AG04450 (cell line): ENCODE measurements around the gene NOSTRIN. TPM values are rescaled to one million over a fixed set of nuclear protein-coding genes. Genes with fewer than 3 reads are reported as not detected.
"Not testable (repeated sequence)": the region's sequence is repeated elsewhere in the genome, so short reads cannot be mapped to it uniquely, and the experiment has no call there.

Experiments
- CTCF ChIA-PET: fragments of 300-600, 350-600 bp; formaldehyde crosslinking; extraction: SDS; loops from one replicate; lab custom pipeline; 2022; ENCODE audit warnings: antibody characterized with exemption, inconsistent platforms; lab: Charles Lee
- POLR2A ChIA-PET: fragments of 350-600 bp; formaldehyde crosslinking; extraction: SDS; loops from one replicate; lab custom pipeline; 2021; ENCODE audit warnings: antibody characterized with exemption, inconsistent platforms; lab: Yijun Ruan, JAX
- DNase-seq: peaks from one replicate; pipeline ENCODE4 v3.0.0-alpha.2; 2011; ENCODE audit warnings: low read depth, low spot score
- H3K27ac ChIP-seq: one replicate; pipeline ENCODE4 v1.5.1; 2012; ENCODE audit warnings: low read depth, low read length, control low read depth
- H3K27me3 ChIP-seq: one replicate; pipeline ENCODE4 v1.6.0; 2012; ENCODE audit warnings: low read length; ENCODE audit not compliant: control insufficient read depth, insufficient read depth
- H3K4me3 ChIP-seq: 2 replicates; pipeline ENCODE4 v1.5.1; 2011; ENCODE audit warnings: mild to moderate bottlenecking, low read depth, low read length, control low read depth
- H3K9me3 ChIP-seq: 2 replicates; pipeline ENCODE4 v1.5.1; 2012; ENCODE audit warnings: low read length; ENCODE audit not compliant: control insufficient read depth, insufficient read depth
- CTCF ChIP-seq: IDR thresholded peaks from 2 replicates; pipeline ENCODE4 v1.5.1; 2011; ENCODE audit warnings: low read depth, low read length, control low read depth, inconsistent platforms
- polyA plus RNA-seq: library from polyadenylated mRNA; depleted of rRNA; stranded (reverse); fragments of >200 nt; gene quantifications from 2 replicates; pipeline ENCODE4 v1.2.3, GENCODE V29; 2011

The NOSTRIN gene
- polyA plus RNA-seq, 1 experiment: 0.10 TPM

GRCh38 chr2:168854651-168855050, 52.2 kb downstream of the NOSTRIN start:
- CTCF ChIA-PET: no interaction called here
- no peak for DNase-seq
- Histone ChIP-seq H3K4me3 (no peak overlapping the region), H3K27ac (no peak overlapping the region), H3K27me3 (no peaks in the 10 kb centered on the region), H3K9me3 (no peaks in the 10 kb centered on the region)
- POLR2A ChIA-PET: no interaction called here
- no peak for TF ChIP-seq CTCF

DNA sequence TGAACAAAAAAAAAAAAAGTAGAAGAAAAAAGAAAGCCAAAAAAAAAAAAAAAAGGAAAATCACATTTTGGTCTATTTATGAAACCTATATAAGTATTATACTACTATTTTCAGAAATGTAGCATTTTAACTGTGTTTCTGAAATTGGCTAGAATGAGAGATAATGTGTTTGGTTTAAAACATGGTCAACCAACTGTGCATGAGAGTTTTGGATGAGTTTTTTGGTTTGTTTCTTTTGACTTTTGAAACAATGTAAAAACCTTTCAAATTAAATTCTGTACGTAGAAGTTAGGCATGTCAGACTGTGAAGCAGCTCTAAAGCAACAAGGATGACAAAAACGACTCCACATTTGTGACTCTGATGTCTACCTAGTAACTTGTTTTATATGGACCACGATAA, 53.2 kb downstream of the NOSTRIN start:
- Histone ChIP-seq H3K27me3 (no peaks in the 10 kb centered on the region), H3K4me3 (no peak overlapping the region), H3K9me3 (no peaks in the 10 kb centered on the region), H3K27ac (no peak overlapping the region)
- TF ChIP-seq CTCF: no peak
- POLR2A ChIA-PET: no interaction called here
- CTCF ChIA-PET: no interaction called here
- no peak for DNase-seq

- no peak overlapping the region for H3K4me3 ChIP-seq
- no peaks in the 10 kb centered on the region for H3K27me3 ChIP-seq
- no peak for TF ChIP-seq CTCF
- no peaks in the 10 kb centered on the region for H3K9me3 ChIP-seq
- ChIA-PET CTCF (no interaction called here), POLR2A (no interaction called here)
- H3K27ac ChIP-seq: no peak overlapping the region
- DNase-seq: no peak
These were observed 55.7 kb downstream of the NOSTRIN start for GRCh38 chr2:168858146-168858545.

- H3K27me3 ChIP-seq, POLR2A ChIA-PET, DNase-seq, H3K4me3 ChIP-seq, CTCF ChIA-PET, H3K9me3 ChIP-seq, H3K27ac ChIP-seq: not testable (repeated sequence)
These were observed 64.7 kb downstream of the NOSTRIN start for GRCh38 chr2:168867164-168867563.

DNA sequence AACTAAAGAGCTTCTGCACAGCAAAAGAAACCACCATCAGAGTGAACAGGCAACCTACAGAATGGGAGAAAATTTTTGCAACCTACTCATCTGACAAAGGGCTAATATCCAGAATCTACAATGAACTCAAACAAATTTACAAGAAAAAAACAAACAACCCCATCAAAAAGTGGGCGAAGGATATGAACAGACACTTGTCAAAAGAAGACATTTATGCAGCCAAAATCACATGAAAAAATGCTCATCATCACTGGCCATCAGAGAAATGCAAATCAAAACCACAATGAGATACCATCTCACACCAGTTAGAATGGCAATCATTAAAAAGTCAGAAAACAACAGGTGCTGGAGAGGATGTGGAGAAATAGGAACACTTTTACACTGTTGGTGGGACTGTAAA, 67.9 kb downstream of the NOSTRIN start:
- H3K27me3 ChIP-seq, H3K9me3 ChIP-seq, H3K4me3 ChIP-seq, H3K27ac ChIP-seq, POLR2A ChIA-PET, CTCF ChIA-PET, DNase-seq: not testable (repeated sequence)

GRCh38 chr2:168870824-168871223, 68.4 kb downstream of the NOSTRIN start:
- H3K27me3 ChIP-seq, CTCF ChIA-PET, H3K4me3 ChIP-seq, DNase-seq, H3K9me3 ChIP-seq, H3K27ac ChIP-seq, POLR2A ChIA-PET: not testable (repeated sequence)
